ENCODE measurements around the gene LHFPL6.

The LHFPL6 gene

DNA sequence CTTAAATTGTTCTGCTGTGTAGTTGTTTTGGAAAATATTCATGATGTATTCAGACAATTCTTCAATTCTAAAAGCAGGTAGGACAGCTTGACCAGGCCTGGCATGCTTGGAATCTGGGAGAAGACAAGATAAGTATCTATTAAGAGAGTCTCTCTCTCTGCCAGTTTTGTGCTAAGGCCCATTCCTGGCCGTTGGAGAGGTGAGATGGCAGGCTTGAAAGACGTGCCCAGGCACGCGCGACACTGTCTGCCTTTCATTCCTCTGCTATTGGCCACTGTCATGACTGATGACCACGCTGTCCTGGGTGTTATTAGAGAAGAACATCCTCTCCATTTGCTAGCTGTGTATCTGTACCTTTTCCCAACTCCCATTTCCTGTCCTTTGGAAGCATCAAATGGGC, 90.3 kb downstream of the LHFPL6 start:
- no peak for DNase-seq (ENCODE audit: low read depth)

DNA sequence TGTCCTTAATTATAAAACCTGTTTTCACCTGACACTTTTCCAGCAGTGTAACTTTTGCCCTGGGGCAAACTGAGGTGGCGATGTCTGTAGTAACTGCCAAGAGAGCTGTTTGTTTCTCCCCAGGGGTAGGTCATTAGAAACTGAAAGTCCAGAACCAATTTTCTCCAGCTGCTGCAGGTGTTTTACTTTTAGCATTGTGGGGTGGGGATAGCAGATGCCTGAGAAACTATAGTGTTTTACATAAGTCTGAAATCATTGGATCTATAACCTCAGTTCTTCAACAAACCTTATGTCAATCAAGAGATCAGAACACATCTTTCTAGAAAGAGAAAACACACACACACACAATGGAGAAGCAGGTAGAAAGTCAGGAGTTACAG, 92.7 kb downstream of the LHFPL6 start:
- DNase-seq (ENCODE audit: low read depth): no peak

DNA sequence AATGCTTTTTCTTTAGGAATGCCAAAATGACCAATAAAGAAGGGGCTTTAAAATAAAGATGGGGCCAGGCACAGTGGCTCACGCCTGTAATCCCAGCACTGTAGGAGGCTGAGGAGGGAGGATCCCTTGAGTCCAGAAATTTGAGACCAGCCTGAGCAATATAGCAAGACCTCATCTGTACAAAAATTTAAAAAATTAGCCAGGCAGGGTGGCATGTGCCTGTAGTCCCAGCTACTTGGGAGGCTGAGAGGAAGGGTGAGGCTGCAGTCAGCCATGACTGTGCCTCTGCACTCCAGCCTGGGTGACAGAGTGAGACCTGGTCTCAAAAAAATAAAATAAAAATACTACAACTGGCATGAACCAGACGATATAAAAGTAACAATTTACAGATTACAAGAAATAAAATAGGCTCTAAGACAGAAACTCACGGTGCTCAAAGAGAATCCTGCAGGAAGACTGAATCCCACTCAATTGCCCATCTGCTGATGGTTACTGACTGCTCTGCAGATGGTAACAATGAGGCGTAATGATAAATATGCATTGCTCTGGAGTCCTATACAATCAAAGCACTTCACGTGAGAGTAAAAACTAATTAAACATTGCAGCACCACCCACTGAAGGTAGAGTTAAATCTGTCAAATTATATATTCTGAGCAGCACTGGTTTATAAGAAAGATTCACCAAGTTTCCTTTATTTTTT, 93.2 kb downstream of the LHFPL6 start:
- no peak for DNase-seq (ENCODE audit: low read depth)

DNA sequence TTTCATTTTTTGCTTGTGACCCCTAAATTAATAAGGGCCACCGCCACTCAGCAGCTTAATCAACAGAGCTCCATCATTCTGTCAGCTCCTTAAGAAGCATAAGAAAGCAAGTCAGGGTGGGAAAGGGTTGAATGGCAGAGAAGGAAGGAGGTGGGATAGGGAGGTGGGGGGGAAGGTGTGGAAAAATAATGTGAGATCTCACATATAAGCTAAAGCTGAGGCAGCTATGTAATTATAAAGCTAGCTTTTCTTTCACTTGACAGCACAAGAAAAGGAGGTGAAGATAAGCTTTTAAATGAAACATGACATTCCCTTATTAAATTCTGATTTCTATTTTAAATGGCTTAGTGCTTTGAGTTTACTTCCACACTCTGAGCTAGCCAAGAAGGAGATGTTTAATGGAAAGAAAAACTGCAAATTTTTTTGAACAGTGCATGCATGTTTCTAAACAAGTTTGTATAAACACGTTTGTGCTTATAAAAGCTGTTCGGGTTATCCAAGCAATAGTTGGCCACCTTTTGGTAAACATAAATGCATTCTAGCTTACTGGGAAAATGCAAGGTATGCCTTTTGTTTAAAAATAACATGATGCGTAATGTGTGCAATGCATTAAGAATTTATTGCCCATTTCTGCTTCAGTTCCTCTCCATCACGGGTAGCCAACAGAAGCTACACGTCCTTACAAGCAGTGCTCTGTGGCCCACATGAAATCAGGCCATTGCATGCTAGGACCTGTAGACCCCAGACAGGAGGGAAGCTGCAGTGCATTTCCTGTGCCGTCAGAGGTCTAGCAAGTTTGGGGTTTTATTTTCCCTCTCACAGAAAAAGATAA, 96.2 kb downstream of the LHFPL6 start:
- DNase-seq (ENCODE audit: low read depth): no peak

DNA sequence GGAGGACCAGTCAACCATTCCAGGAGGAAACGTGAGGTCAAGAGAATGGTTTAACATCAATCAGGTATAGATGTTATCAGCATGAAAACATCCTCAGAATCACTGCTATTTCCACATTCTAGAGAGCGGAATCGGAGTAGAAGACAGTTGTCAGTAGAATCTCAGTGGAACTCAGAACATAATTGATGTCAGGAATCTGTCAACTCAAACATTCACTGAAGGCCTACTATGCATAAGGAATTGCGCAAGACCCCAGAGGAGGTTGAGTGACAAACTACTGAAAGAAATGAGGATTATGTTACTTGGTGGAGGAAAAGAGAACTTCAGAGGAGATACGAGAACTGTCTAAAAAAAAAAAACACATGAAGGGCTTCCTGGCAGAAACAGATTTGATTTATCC, 97.8 kb downstream of the LHFPL6 start:
- DNase-seq (ENCODE audit: low read depth): no peak

DNA sequence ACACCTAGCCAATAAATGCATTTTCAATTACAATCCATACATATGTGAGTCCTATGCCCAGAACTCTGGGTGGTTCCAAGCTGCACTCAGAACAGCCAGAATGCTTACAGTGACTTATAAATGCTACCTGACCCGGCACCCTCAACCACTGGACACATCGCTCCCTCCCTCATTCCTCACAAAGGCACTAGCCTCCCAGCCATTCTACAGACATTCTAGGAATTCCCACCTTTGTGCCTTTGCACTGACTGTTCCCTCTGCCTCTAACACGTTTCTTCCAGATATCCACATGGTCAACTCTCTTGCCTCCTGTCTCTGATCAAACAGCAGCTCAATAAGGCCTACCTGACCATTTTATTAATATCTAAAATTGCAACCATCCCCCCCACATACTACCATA, 99.9 kb downstream of the LHFPL6 start:
- DNase-seq (ENCODE audit: low read depth): no peak

DNA sequence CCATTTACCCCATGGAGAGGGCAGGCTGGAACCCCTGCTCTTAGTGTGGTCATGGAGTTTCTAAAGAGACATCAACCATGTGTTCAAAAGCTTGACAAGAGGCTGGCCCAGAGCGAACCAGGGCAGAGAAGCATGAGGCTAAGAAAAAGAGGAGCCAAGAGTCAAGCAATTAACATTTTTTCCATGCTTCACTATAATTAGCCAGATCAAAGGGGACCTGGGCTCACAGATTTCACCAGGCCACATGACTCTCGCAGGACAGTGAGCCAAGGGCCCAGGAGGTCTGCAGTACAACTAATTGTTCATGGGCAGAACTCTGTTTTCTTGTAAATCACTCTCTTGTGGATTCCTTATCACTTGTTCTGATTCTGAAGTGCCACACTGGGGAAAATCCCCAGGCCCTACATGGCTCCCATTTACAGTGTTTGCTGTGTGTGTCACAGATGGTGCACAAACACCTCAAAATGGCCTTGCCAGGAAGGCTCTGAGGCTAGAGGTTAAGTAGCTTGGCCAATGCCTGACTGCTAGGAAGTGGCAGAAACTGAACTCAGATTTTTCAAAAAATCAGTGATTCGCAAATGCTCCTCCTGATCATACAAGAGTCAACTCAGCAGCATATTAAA, 101.2 kb downstream of the LHFPL6 start:
- no peak for DNase-seq (ENCODE audit: low read depth)

DNA sequence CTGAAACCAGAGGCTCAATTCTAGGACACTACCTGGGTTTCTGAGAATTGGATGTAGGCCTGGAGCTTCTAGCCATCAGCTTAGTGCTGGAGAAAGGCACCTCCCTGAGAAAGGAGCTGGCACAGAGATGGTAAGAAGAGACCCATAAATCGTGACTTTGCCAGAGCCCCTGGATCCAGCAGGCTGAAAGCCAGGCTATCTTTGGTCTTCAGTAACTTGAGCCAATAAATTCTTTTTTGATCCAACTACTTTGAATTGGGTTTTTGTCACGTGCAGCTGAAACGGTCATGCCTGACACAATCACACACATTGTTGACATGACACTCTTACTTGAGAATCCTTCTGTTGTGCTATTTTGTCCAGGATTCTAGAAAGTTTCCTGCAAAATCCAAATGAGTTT, 103.4 kb downstream of the LHFPL6 start:
- no peak for DNase-seq (ENCODE audit: low read depth)

DNA sequence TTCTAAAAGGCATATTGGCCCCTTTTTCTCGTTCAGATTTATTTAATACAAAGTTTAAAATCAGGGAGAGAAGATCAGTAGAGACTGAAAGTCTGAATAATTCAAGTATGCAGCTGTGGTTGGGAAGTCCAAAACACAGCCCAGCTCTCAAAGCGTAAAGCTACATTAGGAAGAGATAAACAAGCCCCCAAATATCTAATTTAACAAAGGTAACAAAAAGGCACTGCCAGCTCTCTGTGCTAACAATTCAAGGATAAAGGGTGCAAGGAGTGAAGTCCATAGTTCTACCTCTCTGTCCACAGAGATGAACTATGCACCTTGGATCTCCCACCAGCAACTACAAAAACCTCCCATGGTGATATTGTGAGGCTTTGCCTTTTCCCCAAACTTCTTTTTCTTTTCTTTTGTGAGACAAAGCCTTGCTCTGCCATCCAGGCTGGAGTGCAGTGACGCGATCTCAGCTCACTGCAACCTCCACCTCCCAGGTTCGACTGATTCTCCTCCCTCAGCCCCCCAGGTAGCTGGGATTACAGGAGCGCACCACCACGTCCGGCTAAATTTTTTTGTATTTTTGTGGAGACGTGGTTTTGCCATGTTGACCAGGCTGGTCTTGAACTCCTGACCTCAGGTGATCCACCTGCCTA, 104.4 kb downstream of the LHFPL6 start:
- DNase-seq (ENCODE audit: low read depth): no peak

DNA sequence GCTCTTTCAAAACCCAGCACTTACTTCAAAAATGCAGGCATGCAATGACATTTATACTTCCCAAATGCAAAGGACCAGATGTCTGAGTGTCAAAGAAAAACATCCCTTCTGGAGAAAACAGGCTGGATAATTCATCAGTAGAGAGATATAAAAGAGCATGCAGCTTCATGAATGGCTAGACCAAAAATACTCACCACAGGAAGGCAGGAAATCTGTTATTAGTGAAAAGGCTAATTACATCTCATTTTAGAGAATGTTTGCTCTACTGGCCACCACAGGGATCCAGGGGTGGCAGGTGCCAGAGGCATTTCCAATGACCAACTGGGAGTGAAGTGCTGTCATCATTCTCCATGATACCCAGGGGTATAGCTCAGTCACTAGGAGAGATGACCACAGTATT, 106.5 kb downstream of the LHFPL6 start:
- DNase-seq (ENCODE audit: low read depth): no peak

DNA sequence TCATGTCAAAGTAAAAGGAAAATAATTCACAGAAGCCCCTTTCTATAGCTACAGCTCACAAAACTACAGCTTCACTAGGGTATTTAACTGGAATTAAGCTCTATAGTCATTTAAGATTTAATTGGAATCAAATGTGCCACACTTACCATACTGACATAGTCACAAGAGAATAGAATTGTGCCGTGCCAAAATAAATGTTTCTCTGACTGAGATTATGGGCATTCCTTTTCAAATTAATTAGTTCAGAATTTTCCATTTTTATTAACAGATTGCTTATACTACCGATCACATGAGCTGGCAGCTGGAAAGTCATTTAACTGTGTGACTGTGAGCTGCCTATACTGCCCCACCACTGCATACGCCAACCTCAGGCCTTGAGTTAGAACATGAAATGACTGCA, 108.4 kb downstream of the LHFPL6 start:
- DNase-seq (ENCODE audit: low read depth): no peak

DNA sequence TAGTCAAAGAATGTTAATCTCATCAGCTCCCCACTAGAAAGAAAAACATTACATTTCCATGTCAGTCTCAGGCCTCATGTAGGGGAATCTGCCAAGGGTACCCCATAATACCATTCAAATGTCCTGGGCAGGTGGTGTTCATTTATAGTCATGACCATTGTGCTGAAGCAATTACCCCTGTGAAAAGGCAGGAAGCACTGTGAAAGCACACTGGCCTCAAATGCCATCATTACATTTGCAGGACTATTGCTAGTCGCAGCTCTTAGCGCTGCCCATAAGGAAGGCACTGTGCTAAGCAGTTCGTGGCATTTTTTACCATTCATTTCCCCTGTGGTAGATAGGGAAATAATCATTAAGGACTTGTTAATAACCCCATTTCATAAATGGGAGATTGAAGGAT, 109.0 kb downstream of the LHFPL6 start:
- DNase-seq (ENCODE audit: low read depth): no peak

DNA sequence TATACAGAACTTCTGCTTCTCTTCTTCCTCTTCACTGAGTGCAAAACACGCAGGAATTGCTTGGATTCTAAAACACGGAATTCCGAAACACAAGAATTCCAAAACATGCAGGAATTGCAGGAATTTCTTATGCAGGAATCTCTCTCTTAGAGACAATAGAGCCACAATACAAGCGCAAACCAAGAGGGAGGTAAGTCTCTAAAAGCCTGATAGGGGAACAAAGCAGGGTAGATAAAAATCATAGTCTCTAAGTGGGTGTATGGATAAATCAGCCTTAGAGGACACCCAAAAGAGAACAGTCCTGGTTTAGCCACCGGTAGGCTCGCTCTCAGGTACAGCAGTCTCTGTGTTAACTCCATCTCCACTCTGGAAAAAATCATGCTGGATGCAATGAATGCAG, 112.9 kb downstream of the LHFPL6 start:
- DNase-seq (ENCODE audit: low read depth): no peak

DNA sequence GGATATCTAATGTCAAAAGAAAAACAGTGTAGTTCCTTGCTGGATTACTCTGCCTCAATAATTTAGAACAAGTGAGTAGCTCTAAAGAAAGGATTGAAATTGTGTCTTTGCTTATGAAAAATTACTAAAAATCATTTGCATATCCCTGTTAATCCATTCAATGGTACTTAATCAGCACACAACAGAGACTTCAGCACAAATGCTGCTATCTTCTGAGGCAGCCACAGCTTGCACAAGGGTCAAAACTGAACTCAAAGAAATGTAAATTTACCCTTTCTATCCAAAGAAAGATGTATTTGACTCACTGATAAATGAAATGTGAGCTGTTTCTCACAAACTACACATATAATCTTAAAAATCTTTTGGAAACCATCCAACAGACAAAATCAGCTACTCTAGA, 116.2 kb downstream of the LHFPL6 start:
- DNase-seq (ENCODE audit: low read depth): no peak

DNA sequence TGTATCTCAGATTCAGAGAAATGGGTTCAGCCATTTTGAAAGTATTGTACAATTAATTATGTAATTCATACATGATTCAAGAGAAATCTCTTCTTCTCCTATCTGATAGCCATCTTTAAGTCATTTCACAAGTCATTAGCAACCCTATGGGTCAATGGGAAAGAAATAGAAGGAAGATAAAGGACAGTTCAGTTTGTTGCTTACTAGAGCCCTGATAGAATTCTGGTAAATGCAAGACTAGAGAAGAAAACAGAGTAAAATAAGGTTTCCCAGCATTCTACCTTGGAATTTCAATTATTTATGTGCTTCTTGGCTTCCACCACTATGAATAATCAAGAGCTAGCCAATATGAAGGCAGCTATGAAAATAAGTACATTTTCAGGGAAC, 117.7 kb downstream of the LHFPL6 start:
- no peak for DNase-seq (ENCODE audit: low read depth)

DNA sequence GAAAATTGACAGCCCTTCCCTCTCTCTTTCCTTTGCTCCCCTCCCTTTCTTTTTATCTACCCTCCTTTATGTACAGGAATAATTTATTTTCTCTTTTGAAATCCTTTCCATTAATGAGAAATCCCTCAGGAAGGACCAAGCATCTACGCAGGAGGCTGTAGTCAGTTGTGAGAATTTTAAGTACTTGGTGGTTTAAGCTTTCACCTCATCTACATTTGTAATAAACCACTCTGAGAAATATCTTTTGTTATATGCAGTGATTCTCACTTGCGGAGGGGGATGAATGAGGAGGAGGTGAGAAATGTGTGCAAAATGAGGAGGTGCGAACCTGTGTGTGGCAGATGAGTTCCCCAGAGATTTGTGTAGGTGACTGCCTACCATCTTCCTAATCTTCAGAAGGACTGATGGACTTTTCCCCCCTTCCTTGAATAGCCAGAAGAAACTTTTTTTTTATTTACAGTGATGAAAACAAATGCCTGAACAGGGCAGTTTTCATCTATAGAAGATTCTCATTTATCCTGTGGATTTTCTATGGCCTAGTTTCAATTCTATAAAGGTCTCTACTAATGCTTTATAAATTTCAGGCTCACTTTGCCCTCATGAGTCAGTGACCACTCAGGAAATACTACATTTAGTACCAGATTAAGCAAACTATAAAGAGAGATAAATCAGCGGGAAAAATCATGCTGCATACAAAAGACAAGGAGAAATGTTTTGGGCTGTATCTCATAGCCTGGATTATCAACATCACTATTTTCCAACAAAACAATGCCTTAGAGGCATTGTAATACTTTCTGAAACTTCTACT, 118.3 kb downstream of the LHFPL6 start:
- no peak for DNase-seq (ENCODE audit: low read depth)

DNA sequence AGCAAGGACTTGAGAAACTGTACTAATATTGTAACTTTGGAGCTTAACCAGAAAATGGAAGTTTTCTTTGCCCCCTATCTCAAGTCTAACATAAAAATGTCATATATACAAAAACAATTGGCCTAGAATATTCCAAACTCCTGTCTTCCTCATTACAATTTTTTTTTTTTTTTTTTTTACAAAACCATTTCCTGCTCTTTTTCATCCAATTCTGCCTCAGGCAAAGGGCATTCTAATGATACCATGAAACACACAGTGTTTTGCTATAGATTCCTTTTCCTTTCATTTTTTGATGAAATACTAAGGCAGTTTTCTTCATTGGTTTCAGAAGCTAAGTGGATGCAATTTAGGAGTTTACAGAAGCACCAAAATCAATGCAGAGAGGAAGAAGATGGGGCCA, 119.7 kb downstream of the LHFPL6 start:
- no peak for DNase-seq (ENCODE audit: low read depth)

DNA sequence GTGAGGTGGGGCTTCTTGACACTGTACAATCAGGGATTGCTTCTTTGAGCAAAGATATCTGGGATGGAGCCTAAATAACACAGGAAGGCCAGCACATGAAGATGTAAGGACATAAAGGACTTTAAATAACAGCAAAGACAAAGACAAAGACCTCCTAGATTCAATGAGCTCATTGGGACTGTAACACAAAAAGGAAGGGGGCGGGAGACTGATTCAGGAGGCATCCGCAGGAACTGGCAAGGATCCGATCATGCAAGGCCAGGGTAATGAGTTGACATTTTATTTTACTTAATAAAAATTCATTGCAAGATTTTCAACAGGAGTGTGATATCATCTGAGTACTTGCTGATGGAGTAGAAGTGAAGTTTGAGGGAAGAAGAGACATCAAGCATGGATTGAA, 121.5 kb downstream of the LHFPL6 start:
- DNase-seq (ENCODE audit: low read depth): no peak

DNA sequence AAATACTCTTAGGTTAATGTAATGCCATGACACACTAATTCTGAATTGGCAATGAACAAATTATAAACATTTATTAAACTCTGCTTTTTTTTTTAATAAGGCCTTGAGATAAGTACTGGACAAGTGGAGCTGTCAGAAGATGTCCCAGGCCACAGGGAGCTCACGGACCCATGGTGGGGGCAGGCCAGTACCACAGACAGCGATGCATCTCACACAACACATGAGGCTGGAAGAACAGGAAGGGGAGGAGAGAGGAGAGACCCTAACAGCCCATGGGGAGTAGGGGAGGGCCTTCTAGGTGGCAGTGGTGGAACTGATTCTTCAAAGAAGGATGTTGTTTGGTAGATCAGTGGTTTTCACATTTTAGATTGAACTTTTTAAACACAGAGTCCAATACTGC, 128.4 kb downstream of the LHFPL6 start:
- no peak for DNase-seq (ENCODE audit: low read depth)

DNA sequence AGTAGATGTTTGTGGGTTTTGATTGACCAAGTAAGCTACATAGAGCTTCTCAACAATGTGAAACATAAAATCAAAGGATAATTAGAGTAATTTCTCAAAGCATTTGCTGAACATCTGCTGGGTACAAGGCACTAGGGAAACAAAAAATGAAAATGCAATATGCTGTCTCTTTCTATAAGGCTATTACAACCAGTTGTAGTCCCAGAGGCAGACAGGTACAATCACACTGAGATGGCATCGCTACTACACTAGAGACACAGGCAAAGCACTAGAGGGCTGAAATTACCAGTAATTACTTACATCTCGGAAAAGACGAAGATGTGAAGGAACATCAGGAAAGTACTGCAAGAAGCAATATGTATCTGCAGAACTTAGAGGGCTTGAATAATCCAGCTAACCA, 133.3 kb downstream of the LHFPL6 start:
- no peak for DNase-seq (ENCODE audit: low read depth)

DNA sequence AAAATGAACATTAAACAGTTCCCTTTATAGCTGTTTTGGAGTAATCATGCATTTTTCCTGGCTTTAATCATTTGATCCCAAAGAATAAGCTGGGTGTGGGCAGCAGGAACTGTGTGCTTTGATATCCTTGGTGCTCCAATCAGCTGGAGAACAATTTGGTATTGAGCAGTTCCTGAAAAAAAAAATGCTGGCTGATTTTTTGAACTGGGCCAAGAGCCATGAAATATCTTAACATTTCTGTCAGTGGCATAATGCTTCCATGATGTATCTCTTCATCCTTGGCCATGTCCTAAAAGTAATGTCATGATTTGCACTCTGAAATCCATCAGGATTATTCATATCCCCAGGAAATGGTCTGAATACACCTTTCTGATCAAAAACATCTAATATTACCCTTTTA, 134.7 kb downstream of the LHFPL6 start:
- DNase-seq (ENCODE audit: low read depth): no peak

DNA sequence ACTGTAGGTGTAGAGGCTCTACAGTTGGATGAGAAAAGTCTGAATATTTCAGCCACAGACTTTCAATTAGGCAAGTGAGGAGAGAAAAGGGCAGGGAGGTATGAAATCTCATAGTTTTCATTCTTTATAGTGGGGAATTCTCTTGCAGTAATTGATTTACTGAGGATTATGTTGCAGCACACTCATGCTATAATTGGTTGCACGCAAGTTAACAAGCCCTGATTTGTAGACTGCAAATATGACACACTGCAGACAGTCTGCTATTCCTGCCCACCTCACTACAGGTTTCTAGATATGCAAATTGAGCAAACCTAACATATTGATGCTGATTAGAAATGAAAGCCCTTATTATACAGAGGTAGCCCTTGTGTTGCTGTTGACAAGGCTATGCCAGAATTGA, 139.4 kb downstream of the LHFPL6 start:
- no peak for DNase-seq (ENCODE audit: low read depth)

Measured in CMK (cell line).